Body of pancreas (tissue), 4 donors: Measurements from ENCODE around the gene LRRC15. TPM values are rescaled to one million over a fixed set of nuclear protein-coding genes. Genes with fewer than 3 reads are reported as not detected.

Source experiments
- ATAC-seq: fragments of 150-250 bp; one replicate; pipeline ENCODE4 v1.9.1; 2016
- DNase-seq, 4 donors: peaks; one replicate each; pipeline ENCODE4 v3.0.0-alpha.2; 2019
- H3K27ac ChIP-seq, 4 donors: fragments of 200-600 bp; sonication (generic); 1 replicate in 3 of 4; 2 replicates in 1 of 4; pipeline versions ENCODE4 v1.5.1 to v1.6.1; 2016 to 2019; ENCODE audit warnings: mild to moderate bottlenecking in 1 of 4, mixed read lengths in 1 of 4, moderate library complexity in 1 of 4
- H3K27me3 ChIP-seq, 2 donors: fragments of 200-600 bp; sonication (generic); one replicate each; pipeline ENCODE4 v1.6.0; 2016; ENCODE audit warnings: mild to moderate bottlenecking in 1 of 2
- H3K36me3 ChIP-seq, 2 donors: fragments of 200-600 bp; sonication (generic); replicated peaks in 1 of 2; 2 replicates each; pipeline ENCODE4 v1.5.1; 2016; ENCODE audit warnings: low read depth in 2 of 2; ENCODE audit not compliant: insufficient read depth in 1 of 2
- H3K4me1 ChIP-seq: fragments of 200-600 bp; sonication (generic); one replicate; pipeline ENCODE4 v1.6.0; 2016
- H3K4me3 ChIP-seq, 2 donors: fragments of 200-600 bp; sonication (generic); 1 replicate in 1 of 2; 2 replicates in 1 of 2; pipeline ENCODE4 v1.5.1; 2016 to 2019
- H3K9me3 ChIP-seq, 3 donors: fragments of 200-600 bp; sonication (generic); 1 replicate in 2 of 3; 2 replicates in 1 of 3; pipeline ENCODE4 v1.5.1; 2016
- POLR2A ChIP-seq, 3 donors: fragments of 450-650 bp; IDR thresholded peaks; one replicate each; pipeline ENCODE4 v1.6.1; 2016; ENCODE audit warnings: antibody characterized with exemption in 3 of 3, mild to moderate bottlenecking in 2 of 3
- WGBS, 2 donors: methylation state at CpG; one replicate each; pipeline ENCODE4 v1.1.5; 2017; 5-methylcytosine and 5-hydroxymethylcytosine counted together
- intact Hi-C: fragments of 100-400 bp; cut with DNase I; formaldehyde crosslinking; loops from one replicate; pipeline ENCODE4 v1.15.1; 2023
- total RNA-seq, 2 donors: library from RNA; depleted of rRNA; stranded (reverse); fragments of >200 nt; gene quantifications; one replicate each; pipeline ENCODE4 v1.1.0, GENCODE V29; 2016
- TF ChIP-seq, protein P1 (sequence below), 7 experiments: fragments of 450-650 bp in 4 of 7; fragments of 200-600 bp in 3 of 7; sonication (generic) in 3 of 7; IDR thresholded peaks; one replicate each; pipeline ENCODE4 v1.5.1; 2016 to 2019; ENCODE audit warnings: antibody characterized with exemption in 7 of 7

LRRC15 gene
- total RNA-seq, 2 donors from 2014 or later = 0.26 TPM; not detected in 1

DNA sequence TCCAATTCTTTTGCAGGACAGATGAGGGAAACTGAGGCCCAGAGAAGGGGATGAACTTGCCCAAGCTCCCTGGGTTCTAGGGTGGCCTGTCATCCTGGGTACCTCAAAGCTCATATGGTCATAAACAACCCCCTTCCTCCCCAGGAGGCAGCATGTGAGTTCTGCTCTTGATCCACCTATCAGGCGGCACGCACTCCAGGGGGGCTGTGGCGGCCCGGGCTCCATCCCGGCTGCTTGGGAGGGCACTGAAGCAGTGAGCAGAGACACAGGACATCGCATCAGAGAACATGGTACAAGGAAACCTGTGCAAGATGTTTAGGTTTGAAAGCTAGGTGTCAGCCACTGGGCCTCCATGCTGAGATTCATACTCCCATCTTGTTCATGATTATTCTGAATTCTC lies 52.6 kb downstream of the LRRC15 start:
- no peak for DNase-seq
- peaks cover 46% of the 10 kb centered on the region for H3K4me1 ChIP-seq

DNA sequence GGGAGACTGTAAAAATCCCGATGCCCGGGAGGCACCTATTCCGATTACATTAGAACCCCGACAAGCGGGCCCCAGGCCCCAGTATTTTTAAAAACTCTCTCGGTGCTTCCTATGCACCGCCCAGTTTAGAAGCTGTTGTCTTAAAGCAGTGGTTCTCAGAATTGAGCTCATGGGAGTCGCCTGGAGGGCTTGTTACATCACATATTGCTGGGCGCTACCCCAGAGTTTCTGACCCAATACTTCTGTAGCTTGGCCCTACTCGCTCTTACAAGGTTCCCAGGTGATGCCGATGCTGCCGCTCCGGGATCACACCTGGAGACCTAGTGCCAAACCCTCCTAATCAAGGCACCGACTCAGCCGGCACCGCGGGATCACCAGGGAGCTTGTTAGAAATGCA lies 53.6 kb downstream of the LRRC15 start:
- H3K36me3 ChIP-seq = no peaks in the 10 kb centered on the region
- no peak overlapping the region for H3K27ac ChIP-seq
- no peaks in the 10 kb centered on the region for H3K27me3 ChIP-seq
- ATAC-seq = peak; percentile 31
- no peaks in the 10 kb centered on the region for H3K9me3 ChIP-seq
- WGBS, 2 donors = 18 to 22% methylated on average over 14 to 17 of the region's 17 CpGs
- no peak overlapping the region for H3K4me3 ChIP-seq
- DNase-seq = no peak
- peaks cover 44% of the 10 kb centered on the region for H3K4me1 ChIP-seq
- TF ChIP-seq POLR2A (IDR thresholded peaks at IDR 0.05) = no peak
- TF ChIP-seq, protein P1, sequence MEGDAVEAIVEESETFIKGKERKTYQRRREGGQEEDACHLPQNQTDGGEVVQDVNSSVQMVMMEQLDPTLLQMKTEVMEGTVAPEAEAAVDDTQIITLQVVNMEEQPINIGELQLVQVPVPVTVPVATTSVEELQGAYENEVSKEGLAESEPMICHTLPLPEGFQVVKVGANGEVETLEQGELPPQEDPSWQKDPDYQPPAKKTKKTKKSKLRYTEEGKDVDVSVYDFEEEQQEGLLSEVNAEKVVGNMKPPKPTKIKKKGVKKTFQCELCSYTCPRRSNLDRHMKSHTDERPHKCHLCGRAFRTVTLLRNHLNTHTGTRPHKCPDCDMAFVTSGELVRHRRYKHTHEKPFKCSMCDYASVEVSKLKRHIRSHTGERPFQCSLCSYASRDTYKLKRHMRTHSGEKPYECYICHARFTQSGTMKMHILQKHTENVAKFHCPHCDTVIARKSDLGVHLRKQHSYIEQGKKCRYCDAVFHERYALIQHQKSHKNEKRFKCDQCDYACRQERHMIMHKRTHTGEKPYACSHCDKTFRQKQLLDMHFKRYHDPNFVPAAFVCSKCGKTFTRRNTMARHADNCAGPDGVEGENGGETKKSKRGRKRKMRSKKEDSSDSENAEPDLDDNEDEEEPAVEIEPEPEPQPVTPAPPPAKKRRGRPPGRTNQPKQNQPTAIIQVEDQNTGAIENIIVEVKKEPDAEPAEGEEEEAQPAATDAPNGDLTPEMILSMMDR (IDR thresholded peaks at IDR 0.05) = no peak
- intact Hi-C loops = no loop called here

More for the DNA sequence above, 52.6 kb downstream of the LRRC15 start:
- intact Hi-C loops = no loop called here
- no peak overlapping the region for H3K4me3 ChIP-seq
- no peak for ATAC-seq
- no peaks in the 10 kb centered on the region for H3K36me3 ChIP-seq
- no peak overlapping the region for H3K27ac ChIP-seq
- no peaks in the 10 kb centered on the region for H3K9me3 ChIP-seq
- TF ChIP-seq, protein P1 (IDR thresholded peaks at IDR 0.05) = no peak
- no peak for TF ChIP-seq POLR2A (IDR thresholded peaks at IDR 0.05)
- 59 to 73% methylated on average over 3 to 6 of the region's 6 CpGs for WGBS, 2 donors
- H3K27me3 ChIP-seq = no peaks in the 10 kb centered on the region

DNA sequence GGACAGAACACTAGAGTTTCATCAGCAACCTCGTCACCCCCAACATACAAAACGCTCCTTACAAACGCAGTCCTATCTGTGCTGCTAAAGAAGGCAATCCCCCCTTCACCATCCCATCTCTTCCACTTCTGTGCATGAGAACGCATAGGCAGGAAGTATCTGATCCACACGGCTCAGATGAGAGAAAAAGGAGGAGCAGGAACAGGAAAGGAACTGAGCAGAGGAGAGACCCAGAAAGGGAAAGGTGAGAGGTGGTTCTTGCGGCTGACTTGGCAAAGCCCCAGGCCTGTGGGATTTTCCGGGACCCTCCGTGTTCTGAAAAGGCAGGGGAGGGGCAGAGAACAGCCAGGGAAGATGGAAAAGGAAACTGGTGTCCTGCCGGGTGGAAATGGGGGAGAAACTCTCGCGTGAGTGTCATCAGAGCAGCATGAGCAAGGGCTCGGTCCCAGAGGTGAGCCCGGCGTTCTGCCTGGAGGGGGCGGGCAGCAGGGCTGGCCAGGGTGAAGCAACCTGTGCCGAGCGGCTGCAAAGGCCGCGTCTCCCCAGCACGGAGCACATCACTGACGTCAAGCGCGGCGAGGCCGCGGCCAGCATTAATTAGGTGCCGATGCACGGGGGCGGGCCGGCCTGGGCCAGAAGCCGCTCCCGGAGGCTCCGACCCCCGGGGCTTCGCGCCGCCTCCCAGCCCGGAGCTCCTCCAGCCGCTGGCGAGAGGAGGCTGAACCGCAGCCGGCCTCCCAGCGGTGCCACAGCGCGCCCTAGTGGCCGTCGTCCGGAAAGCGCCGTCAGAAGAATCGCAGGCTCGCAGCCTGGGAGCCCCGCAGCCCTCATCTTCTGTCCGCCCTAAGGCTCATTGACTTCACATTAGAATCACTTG lies 54.2 kb downstream of the LRRC15 start:
- H3K4me1 ChIP-seq = peaks cover 38% of the 10 kb centered on the region
- no peaks in the 10 kb centered on the region for H3K9me3 ChIP-seq
- intact Hi-C loops = no loop called here
- WGBS, 2 donors = 3 to 5% methylated on average over 22 to 54 of the region's 54 CpGs
- no peaks in the 10 kb centered on the region for H3K36me3 ChIP-seq
- no peak overlapping the region for H3K4me3 ChIP-seq
- DNase-seq (peak; percentile 79 to 87 (median 83)), ATAC-seq (peak; percentile 86)
- no peaks in the 10 kb centered on the region for H3K27me3 ChIP-seq
- peak in 2 of 3 donors; percentile 29 for TF ChIP-seq POLR2A (IDR thresholded peaks at IDR 0.05)
- TF ChIP-seq, protein P1 (IDR thresholded peaks at IDR 0.05) = peak; percentile 91 to 97 (median 94)
- peak overlapping the region in 3 of 4 donors; percentile 38 to 52 (median 42) for H3K27ac ChIP-seq

DNA sequence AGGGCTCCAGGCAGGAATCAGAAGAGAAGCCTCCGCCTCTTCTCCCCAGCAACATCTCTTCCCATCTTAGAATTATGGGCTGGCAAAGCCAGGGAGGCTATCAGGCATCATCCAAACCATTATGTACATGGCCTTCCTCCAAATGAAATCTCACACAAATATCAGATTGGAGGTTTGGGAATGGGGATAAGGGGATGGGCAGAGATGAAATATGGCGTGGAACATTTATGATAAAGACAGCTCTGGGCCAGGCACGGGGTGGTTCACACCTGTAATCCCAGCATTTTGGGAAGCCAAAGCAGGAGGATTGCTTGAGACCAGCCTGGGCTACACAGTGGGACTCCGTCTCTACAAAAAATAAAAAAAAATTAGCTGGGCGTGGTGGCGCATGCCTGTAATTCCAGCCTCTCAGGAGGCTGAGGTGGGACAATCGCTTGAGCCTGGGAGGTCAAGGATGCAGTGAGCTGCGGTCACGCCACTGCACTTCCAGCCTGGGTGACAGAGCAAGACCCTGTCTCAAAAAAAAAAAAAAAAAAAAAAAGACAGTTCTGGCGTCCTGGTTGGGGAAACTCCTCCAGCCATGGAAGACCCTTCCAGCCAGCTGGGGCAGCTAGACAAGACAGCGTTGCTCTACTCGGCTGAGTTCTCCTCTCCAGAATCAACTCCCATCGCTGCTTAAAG lies 55.0 kb downstream of the LRRC15 start:
- no peaks in the 10 kb centered on the region for H3K9me3 ChIP-seq
- DNase-seq (no peak), ATAC-seq (no peak)
- TF ChIP-seq, protein P1 (IDR thresholded peaks at IDR 0.05) = no peak
- no peak for TF ChIP-seq POLR2A (IDR thresholded peaks at IDR 0.05)
- WGBS, 2 donors = 68 to 77% methylated on average over 13 of the region's 13 CpGs
- H3K4me3 ChIP-seq = no peak overlapping the region
- intact Hi-C loops = loop anchor here (5.0 kb wide), 1 partner anchor 527 kb away; no protein-coding TSS in a partner anchor
- peaks cover 30% of the 10 kb centered on the region for H3K4me1 ChIP-seq
- no peaks in the 10 kb centered on the region for H3K36me3 ChIP-seq
- H3K27me3 ChIP-seq = no peaks in the 10 kb centered on the region
- no peak overlapping the region for H3K27ac ChIP-seq
